Limb (tissue), 2 donors: ENCODE results near the gene UBE2D4.
"Not testable (repeated sequence)": the region's sequence is repeated elsewhere in the genome, so short reads cannot be mapped to it uniquely, and the experiment has no call there.

Experiments
- DNase-seq, 2 donors: peaks; one replicate each; pipeline ENCODE4 v3.0.0-alpha.2; 2016; ENCODE audit errors: extremely low spot score in 2 of 2

UBE2D4 gene

DNA sequence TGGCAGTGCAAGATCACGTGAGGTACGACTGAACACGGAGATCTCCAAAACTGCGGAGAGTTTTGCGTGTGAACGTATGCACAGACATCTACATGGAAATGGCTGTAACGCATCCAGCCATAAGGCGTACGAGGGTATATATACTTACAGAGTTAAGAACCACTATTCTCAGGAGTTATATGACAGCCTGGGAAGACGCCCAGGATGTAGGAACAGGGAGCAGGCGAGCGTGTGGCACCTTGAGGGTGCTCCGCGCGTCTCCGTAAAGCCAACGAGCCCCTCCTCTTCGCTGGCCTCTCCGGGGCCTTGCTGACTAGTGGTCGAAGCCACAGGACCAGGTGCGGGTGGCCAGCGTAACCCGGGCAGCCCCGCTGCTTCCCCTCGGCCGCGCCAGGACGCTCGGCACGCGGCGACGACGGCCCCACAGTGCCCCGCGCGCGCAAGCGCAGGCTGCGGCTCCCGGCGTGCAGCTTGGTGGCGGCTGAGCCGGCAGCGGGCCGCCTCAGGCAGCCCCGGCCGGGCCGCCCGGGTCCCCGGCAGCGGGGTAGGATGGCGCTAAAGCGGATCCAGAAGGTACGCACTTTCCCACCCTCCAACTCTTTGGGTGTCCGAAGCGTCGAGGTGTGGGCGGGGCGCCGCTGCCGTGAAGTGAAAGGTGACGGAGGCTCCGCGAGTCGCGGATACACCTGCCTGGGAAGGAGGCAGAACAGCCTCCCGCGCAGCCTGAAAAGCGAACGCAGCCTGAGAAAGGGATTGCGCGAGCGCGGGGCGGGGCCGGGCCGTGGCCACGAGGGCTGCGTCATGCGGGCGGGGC, at the start of gene UBE2D4:
TSS of gene UBE2D4 (plus strand) at position 453 of the 814 bp plus-strand sequence. CDS start at position 550, 97 bp downstream.
- DNase-seq, result peak; percentile 64 to 87

DNA sequence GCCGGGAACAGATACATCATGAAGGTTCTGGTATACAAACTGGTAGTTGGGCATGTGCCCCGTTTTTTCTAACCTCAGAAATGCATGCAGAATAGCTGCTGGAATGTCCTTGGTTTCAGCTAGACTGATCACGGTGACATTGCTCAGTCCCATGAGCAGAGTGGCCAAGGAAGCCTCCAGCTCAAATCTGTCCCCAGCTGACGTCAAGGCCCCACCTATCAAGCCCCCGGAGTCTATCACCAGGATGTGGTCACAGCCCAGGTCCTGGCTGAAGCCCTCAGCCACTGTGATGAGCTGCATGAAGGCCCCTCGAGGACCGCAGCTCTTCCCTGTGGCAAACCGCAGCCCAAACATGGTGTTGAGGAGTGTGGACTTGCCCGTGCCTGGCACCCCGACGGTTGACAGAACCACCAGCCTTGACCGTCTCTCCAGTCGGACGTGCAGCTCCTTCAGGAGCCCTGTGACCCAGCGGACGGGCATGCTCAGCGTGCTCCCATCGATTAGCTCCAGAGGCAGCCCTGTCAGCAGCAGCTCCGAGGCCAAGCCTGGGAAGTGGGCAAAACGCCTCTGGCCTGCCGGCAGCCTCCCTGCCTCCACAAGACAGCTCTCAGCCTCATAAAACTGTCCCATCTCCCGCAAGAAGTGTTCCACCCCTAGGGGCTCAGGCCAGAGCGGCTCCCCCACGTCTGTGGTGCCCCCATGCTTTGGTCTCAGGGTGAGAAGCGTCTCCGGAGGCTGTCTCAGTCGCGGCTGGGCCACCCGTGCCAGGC, 49.1 kb upstream of the UBE2D4 start:
- no peak for DNase-seq

DNA sequence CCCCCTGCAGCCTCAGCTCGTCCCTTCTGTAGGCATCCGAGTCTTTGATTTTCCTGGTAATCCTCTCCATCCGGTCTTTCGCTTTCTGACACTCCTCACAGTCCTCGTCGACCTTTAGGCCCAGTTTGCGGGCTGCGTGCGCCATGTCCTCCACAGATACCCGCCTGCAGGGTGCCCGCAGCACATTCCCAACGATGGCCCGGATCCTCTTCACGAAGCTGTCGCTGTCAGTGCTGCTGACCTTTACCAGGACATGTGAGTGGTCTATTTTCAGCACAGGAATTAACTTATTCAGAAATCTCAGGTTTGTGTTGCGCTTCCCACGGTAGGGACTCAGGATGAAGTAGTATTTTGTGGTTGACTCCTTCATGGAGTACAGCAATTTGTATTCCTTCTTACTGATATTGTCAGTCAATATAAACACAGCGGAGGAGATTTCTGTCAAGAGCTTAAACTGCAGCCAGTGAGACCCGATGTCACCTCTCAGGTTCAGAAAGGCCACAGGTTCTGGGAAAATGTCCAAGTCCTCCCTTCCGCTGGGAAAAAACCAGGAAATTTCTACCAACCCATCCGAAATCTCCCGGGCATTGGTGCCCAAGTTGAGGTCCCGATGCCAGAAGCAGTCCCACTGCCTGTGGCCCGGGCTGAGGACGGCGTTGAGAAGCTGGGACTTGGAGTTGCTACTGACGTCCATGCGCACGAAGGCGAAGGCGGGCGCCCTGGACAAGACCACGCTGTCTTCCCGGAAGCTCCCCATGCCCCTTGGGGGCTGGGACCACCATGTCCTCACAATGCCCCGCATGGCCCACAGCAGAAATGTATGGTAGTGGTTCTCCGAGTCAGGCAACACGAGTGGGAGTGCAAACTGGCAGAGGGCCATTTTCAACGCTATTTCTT, 48.0 kb upstream of the UBE2D4 start:
- no peak for DNase-seq

DNA sequence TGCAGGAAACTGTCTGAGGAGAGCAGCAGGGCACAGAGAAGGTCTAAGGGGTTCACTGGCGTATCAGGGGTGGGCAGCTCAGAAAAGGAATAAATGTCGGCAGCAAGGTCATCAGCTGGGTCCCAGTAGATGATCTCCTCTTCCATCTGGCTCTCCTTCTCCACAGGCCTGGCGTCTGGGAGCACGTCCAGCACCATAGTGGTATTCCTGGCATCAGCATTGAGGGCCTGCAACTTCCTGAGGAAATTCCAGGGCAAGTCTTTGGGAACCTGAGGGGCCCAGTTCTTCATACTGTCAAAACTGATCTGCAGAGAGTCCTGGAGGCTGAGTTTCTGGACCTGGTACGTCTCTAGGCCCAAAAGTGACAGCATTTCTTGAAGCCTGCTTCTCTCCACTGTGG, 47.4 kb upstream of the UBE2D4 start:
- DNase-seq, result no peak

DNA sequence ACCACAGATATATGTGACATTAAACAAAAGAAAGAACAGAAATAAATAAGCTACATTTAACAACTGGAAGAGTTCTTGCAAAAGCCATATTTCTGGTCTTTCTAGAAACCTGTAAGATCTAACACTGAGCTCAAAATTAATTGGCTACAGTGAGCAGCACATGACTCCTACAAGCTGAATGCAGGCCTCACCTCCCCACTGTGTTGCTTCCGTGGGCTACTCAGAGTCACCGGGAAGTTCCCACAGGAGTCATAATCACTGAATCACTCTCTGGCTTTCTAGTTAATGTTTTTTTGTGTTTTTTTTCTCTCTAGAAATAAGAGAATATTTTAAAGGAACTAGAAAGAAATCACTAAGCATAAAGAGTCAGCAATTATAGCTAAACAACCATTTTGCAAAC, 46.8 kb upstream of the UBE2D4 start:
- DNase-seq, result no peak

DNA sequence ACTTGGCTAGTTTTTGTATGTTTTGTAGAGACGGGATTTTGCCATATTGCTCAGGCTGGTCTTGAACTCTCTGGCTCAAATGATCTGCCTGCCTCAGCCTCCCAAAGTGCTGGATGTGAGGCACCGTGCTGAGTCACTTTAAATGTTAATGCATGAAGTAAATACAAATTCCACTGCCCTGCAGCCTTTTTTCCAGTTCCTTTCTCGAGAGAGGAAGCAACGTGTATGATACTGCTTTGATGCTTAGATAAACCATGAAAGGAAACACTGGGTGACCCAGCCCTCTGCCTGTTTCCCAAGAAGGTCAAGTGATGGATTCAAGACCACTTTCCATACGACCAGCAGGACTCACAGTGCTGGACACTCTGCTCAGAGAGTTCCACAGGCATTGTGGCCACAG, 45.6 kb upstream of the UBE2D4 start:
- no peak for DNase-seq

DNA sequence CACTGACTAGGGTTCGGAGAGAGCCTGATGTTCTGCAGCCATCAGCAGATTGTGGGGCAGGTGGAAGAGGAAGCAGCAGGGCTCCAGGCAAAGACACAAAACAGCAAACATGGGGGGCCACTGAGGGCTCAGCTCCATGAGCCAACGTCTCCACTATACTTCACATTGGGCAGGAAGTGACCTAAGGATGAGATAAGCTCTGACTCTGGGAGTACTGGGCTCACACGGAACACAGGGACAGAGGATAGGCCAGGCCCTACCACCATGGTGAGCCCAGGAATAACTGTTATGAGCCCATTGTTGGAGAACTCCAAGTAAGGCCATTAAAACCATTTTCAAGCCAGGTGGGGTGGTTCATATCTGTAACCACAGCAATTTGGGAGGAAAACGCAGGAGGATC, 42.0 kb upstream of the UBE2D4 start:
- no peak for DNase-seq

DNA sequence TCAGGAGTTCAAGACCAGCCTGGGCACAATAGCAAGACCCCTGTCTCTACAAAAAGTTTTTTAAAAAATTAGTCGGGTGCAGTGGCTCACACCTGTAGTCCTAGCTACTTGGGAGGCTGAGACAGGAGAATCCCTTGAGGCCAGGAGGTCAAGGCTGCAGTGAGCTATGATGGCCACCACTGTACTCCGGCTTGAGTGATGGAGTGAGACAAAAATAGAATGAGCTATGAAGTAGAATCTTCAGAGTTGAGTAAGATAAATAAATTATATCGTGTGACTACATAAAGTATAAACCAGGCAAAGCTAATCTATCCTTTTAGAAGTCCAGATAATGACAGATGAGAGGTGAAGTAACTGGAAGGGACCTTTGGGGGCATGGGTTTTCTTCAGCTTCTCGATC, 41.6 kb upstream of the UBE2D4 start:
- DNase-seq, result no peak

DNA sequence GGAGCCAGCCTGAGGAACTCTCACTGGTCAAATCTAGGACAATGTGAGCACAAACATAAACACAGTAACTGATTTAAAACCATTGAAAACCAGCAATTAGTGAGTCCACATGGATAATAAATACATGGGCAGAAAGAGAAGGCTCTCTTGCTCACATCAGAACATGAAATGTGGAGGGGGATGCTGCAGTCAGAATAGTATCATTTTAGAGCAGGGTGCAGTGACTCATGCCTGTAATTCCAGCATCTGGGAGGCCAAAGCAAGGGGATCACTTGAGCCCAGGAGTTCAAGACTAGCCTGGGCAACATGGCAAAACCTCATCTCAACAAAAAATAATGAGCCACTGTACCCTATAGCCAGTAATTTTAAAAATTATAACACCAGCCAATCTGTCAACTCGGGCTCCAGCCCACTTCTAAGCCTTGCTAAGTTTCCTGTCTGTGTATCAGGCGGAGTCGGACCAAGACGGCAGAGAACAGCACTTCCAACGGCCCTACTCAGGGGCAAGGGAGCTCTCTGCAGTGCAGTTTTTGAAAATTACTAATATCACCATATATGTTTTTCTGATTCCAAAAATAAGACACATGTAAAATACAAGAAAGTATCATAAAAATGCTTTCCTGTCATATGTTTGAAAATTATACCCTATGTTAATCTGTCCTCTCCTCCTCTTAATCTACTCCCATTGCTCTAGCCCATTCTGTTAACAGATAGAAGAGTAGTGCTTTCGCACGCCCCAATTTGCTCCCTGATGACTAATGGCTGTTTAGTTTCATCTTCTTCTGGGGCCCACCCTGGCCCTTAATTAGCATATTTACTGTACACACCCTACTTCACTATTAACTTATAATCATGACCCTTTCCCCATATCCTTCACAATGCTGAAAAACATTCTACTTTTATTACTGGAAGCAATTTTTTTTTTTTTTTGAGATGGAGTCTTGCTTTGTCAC, 37.0 kb upstream of the UBE2D4 start:
- DNase-seq, result no peak

DNA sequence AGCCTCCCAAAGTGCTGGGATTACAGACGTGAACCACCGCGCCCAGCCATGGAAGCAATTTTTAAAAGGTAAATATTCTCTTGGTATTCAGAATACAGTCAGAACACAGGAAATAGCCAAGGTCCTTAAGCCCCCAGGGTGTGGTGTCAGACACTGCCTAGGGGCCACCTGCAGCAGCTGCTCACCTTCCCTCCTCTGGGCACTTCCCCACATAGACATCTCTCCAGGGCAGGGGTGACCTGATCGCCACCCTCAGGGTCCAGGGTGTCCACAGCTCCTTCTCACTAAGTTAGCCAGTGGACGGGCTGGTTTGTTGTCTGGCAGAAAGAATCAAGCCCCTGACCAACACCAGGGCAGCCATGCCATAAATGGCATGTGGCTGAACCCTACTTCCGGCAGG, 35.8 kb upstream of the UBE2D4 start:
- DNase-seq, result no peak

DNA sequence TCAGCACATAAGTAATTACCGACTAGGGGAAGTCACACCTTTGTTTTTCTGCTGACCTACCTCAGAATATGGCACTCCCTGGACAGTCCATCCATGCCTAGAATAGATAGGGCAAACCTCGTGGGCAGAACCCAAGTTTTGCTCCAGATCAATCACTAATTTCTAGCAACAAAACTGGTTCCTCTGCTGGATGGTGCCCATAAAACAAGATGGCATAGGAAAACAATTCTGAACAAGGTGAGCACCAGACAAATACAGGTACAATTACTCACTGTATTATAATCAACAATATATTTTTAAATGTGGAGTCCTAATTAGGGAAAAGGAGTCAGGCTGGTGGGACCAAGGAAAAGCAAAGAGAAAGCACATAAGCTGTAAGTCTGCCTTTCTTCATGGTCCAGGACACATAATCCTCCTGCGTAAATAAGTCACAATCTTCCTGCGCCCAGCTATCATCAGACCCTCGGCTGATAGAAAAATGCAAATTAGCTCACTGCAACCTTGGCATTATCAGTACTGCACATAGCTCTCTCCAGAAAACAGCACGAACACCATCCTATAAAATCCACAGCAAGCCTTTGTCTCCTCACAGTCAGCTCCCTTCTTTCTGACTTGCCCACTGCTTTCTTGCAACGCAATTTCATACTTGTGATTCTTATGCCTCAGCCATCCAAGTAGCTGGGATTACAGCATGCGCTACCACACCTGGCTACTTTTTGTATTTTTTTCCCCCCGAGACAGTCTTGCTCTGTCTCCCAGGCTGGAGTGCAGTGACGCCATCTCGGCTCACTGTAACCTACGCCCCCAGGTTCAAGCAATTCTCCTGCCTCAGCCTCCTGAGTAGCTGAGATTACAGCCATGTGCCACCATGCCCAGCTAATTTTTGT, 34.9 kb upstream of the UBE2D4 start:
- DNase-seq, result no peak

DNA sequence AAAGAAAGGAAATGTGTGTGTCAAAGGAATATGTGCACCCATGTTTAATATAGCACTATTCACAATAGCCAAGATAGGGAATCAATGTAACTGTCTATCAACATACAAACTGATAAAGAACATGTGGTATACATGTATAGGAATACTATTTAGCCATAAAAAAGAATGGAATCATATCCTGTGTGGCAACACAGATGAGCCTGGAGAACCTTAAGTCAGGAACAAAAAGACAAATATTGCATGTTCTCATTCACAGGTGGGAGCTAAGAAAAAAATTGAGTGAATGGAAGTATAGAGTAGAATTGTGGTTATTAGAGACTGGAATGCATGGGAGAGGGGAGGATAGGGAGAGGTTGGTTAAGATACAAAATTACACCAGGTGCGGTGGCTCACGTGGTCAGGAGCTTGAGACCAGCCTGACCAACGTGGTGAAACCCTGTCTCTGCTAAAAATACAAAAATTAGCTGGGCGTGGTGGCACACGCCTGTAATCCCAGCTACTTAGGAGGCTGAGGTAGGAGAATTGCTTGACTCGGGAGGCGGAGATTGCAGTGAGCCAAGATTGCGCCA, 30.3 kb upstream of the UBE2D4 start:
- no peak for DNase-seq

DNA sequence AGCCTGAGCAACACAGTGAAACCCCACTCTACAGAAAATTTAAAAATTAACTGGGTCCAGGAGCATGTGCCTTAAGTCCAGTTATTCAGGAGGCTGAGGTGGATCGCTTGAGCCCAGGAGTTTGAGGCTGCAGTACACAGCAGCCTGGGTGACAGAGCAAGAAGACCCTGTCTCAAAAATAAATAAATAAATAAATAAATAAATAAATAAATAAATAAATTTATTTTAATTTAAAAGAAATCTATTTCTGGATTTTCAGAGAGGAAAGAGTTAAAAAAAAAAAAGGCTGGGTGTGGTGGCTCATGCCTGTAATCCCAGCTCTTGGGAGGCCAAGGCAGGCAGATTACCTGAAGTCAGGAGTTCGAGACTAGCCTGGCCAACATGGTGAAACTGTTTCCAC, 27.7 kb upstream of the UBE2D4 start:
- not testable (repeated sequence) for DNase-seq

DNA sequence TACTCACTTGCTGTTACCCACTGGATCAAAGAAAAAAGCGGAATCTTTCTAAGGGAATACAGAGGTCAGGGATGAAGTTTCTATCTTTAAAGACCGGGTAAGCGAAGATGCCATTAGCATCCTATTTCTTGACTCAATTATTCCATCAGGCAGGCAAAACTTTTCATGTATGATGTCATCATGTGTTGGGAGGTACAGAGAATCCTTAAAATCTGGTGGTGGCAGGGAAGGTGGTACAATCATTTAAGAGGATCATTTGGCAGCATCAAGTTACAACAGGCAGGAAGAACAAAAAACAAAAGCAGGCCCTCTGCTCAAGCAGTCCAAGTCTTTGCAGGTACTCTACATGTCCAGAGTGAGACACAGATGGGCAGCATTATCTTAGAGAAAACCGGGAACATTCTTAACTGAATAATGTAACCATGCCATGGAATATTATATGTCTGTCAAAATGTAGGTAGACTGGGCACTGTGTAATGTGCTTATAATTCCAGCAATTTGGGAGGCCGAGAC, 23.6 kb upstream of the UBE2D4 start:
- no peak for DNase-seq

DNA sequence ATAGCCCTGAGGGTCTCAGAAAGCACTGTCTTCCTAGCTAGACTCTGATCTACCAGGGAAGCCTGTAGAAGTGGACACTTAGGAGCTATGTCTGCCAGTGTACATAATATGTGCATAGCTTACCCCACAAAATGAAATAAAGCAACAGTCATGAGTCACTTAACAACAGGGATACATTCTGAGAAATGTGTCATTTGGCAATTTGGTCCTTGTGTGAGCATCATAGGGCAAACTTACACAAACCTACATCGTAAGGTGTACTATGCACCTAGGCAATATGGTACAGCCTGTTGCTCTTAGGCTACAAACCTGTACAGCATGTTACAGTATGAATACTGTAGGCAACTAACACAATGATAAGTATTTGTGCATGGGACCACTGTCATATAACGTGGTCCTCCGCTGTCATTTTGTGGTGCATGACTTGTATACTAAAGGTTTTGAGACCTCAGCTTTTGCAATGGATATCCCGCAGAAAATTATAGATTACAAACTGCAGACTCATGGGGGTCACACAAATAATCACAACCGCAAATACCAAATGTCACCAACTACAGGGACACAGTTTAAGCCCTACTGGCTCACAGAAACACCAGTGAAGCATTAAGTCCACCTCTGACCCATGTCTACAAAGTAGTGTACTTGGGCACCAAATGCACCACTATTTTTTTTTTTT, 21.6 kb upstream of the UBE2D4 start:
- no peak for DNase-seq

DNA sequence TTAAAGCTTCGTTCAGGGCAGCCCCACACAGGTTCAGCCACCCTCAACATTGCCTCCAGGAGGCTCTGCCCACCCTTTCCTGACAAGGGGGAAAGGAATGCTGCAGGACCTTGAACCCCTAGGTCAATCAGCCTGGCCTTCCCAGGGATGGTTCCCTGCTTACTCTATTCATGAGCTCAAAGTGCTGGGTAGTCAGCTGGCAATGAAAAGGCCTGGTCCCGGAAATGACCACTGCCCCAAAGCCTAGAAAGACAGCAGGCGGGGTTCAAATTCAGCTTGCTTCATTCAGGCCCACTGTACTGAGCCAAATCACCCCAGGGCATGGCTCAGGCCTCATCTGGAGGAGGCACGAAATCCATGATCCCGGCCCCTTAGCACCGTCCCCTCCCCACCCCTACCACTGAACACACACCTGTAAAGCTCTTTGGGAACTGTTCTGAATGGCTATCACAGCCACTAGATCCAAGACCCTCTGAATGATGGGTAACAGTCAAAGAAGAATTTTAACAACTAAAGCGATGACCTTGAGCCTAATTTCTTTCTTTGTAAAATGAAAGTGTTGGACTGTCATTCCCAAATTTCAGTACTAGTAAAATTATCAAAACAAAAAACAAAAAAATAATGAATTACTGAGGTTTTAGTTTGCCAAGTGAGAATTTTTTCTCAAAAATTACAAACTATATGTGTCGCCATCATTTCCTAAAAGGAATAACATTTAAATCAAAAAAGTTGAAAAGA, 20.9 kb upstream of the UBE2D4 start:
- no peak for DNase-seq

DNA sequence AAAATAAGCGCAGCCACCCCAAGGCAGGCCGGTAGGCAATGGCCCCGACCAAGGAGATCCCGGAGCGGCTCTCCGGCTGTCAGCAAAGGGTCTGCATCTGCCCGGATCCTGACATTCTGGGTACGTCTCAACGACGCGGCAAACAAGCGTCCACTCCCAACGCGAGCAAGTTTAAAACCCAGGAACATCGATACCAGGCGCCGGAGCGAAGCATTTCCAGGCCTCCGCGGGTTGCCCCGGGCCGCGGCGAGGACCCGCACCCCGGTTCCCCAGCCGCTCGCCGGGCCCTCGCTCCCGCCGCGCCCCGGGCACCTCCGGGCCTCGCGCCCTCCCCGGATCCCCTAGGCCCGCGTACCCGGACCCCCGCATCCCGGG, 20.3 kb upstream of the UBE2D4 start:
- DNase-seq, result no peak
